OCI-LY3 (cell line): Measurements from ENCODE around the gene DMTF1.
"Not testable (repeated sequence)": the region's sequence is repeated elsewhere in the genome, so short reads cannot be mapped to it uniquely, and the experiment has no call there.

Source experiments
- H2AFZ ChIP-seq: fragments of 200-600, 300-600 bp; shearing (Covaris generic); 2 replicates; pipeline ENCODE4 v1.6.0; 2014; ENCODE audit warnings: antibody characterized with exemption, low read depth, low read length
- H3K27ac ChIP-seq: fragments of 200-600, 300-600 bp; sonication (generic); 2 replicates; pipeline ENCODE4 v1.5.1; 2014; ENCODE audit warnings: mild to moderate bottlenecking, low read length, moderate library complexity, mixed read lengths
- H3K27me3 ChIP-seq: fragments of 200-600, 300-600 bp; sonication (generic); 2 replicates; pipeline ENCODE4 v1.6.1; 2014; ENCODE audit warnings: low read depth, low read length, mixed read lengths
- H3K36me3 ChIP-seq: fragments of 200-600, 300-600 bp; sonication (generic); replicated peaks from 2 replicates; pipeline ENCODE3; 2014; ENCODE audit warnings: low read depth, low read length, mixed read lengths
- H3K4me1 ChIP-seq: fragments of 300-600, 200-600 bp; sonication (generic); 2 replicates; pipeline ENCODE4 v1.6.1; 2014; ENCODE audit warnings: low read length, mixed read lengths
- H3K4me2 ChIP-seq: fragments of 200-600, 300-600 bp; sonication (generic); 2 replicates; pipeline ENCODE4 v1.6.1; 2014; ENCODE audit warnings: low read length, mixed read lengths
- H3K4me3 ChIP-seq: fragments of 300-600, 200-600 bp; sonication (generic); 2 replicates; pipeline ENCODE4 v1.5.1; 2014; ENCODE audit warnings: antibody characterized with exemption, mild to moderate bottlenecking, low read length, moderate library complexity
- H3K79me2 ChIP-seq: fragments of 300-600, 200-600 bp; shearing (Covaris generic); 2 replicates; pipeline ENCODE4 v1.6.1; 2014; ENCODE audit warnings: mild to moderate bottlenecking, low read length, mixed read lengths
- H3K9ac ChIP-seq: fragments of 300-600, 200-600 bp; shearing (Covaris generic); 2 replicates; pipeline ENCODE4 v1.6.0; 2014; ENCODE audit warnings: mild to moderate bottlenecking, low read length, moderate library complexity
- H3K9me3 ChIP-seq: fragments of 200-600, 300-600 bp; shearing (Covaris generic); 2 replicates; pipeline ENCODE4 v1.6.1; 2014; ENCODE audit warnings: low read length, mixed read lengths; ENCODE audit not compliant: insufficient read depth
- H4K20me1 ChIP-seq: fragments of 200-600, 300-600 bp; sonication (generic); 2 replicates; pipeline ENCODE4 v1.6.1; 2016; ENCODE audit warnings: low read length, mixed read lengths; ENCODE audit not compliant: insufficient read depth
- CTCF ChIP-seq: fragments of 200-600, 300-600 bp; sonication (generic); IDR thresholded peaks from 2 replicates; pipeline ENCODE4 v1.5.1; 2014; ENCODE audit warnings: antibody characterized with exemption, low read length, low read depth
- EZH2phosphoT487 ChIP-seq: fragments of 200-600 bp; shearing (Covaris generic); IDR thresholded peaks from 2 replicates; pipeline ENCODE4 v1.6.1; 2018; ENCODE audit warnings: antibody characterized with exemption, mixed run types, low read depth

The DMTF1 gene

DNA sequence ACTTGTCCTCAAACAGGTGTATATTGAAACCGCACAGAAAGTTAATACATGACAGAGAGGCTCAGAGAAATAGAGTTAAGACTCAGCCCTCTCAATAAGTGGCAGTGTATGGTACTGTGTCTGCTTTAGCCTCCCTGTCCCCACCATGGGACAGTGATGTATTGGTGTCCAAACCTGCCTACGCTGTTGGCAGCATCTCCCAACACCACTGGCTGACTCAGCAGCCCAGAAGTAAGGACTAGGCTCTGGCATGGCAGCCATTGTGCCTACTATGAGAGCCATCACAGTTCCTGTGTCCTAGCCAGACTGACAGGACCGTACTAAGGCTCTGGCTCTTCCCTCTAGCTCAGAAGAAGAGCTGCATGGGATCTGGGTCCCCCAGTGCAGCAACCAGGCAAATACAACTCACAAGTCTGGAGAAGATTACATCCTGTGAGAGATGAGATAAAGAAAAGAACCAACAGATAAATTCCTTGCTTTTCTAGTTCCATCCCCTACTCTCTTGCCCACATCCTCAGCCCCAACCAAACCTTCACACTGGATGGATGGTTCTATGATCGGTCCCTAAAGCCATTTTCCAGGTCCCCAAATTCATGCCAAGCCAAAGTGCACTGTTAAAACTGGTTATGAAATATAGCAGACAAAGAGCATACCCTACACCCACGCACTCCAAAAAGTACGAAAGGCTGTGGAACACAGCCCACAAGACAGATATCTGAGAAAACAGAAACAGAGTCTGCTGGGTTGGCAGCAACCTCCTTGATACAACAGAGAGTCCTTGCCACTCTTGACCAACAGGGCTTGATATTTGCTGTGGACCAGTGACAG lies 44.1 kb upstream of the DMTF1 start:
- no peaks in the 10 kb centered on the region for H3K4me1 ChIP-seq
- H3K27me3 ChIP-seq: no peaks in the 10 kb centered on the region
- H3K36me3 ChIP-seq: no peaks in the 10 kb centered on the region
- H3K4me2 ChIP-seq: no peak overlapping the region
- no peaks in the 10 kb centered on the region for H4K20me1 ChIP-seq
- H2AFZ ChIP-seq: no peak overlapping the region
- H3K27ac ChIP-seq: no peak overlapping the region
- no peak overlapping the region for H3K4me3 ChIP-seq
- no peaks in the 10 kb centered on the region for H3K79me2 ChIP-seq
- no peaks in the 10 kb centered on the region for H3K9me3 ChIP-seq
- H3K9ac ChIP-seq: no peak overlapping the region
- TF ChIP-seq EZH2phosphoT487: no peak
- no peak for TF ChIP-seq CTCF

DNA sequence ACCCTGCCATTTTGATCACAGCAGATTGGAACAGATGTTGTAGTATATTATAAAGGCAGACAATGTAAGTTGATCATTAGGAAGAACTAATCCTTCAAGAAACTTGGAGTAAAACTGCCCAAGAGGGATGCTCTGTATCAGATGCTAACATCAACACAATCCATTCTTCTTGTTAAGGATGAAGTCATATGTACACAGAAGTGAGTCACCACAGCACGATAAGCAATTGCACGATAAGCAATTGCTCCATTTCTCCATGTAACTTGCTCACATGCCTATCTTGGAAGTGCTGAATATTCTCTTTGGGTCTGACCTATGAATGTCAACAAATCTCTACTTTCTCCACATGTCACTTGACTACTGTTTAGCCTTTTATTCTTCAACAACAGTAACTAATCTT lies 41.5 kb upstream of the DMTF1 start:
- Histone ChIP-seq H3K36me3 (no peaks in the 10 kb centered on the region), H3K4me1 (peaks cover 2% of the 10 kb centered on the region), H3K4me3 (no peak overlapping the region), H3K4me2 (no peak overlapping the region), H3K27me3 (no peaks in the 10 kb centered on the region), H3K79me2 (no peaks in the 10 kb centered on the region), H3K27ac (no peak overlapping the region), H4K20me1 (no peaks in the 10 kb centered on the region), H3K9ac (no peak overlapping the region), H2AFZ (no peak overlapping the region), H3K9me3 (no peaks in the 10 kb centered on the region)
- TF ChIP-seq EZH2phosphoT487 (no peak), CTCF (no peak)

- H3K4me2 ChIP-seq: no peak overlapping the region
- H3K27ac ChIP-seq: no peak overlapping the region
- H2AFZ ChIP-seq: no peak overlapping the region
- H3K9me3 ChIP-seq: no peaks in the 10 kb centered on the region
- H3K4me3 ChIP-seq: no peak overlapping the region
- H3K36me3 ChIP-seq: no peaks in the 10 kb centered on the region
- H3K9ac ChIP-seq: no peak overlapping the region
- no peaks in the 10 kb centered on the region for H3K27me3 ChIP-seq
- TF ChIP-seq CTCF (no peak), EZH2phosphoT487 (no peak)
- H4K20me1 ChIP-seq: no peaks in the 10 kb centered on the region
- peaks cover 13% of the 10 kb centered on the region for H3K4me1 ChIP-seq
- H3K79me2 ChIP-seq: no peaks in the 10 kb centered on the region
Measured at GRCh38 chr7:87111877-87112276, 40.4 kb upstream of the DMTF1 start.

- no peak overlapping the region for H3K27ac ChIP-seq
- H3K4me2 ChIP-seq: no peak overlapping the region
- no peaks in the 10 kb centered on the region for H3K36me3 ChIP-seq
- H3K4me3 ChIP-seq: no peak overlapping the region
- no peaks in the 10 kb centered on the region for H3K27me3 ChIP-seq
- H3K4me1 ChIP-seq: peaks cover 13% of the 10 kb centered on the region
- H4K20me1 ChIP-seq: no peaks in the 10 kb centered on the region
- no peaks in the 10 kb centered on the region for H3K9me3 ChIP-seq
- H3K79me2 ChIP-seq: no peaks in the 10 kb centered on the region
- no peak overlapping the region for H3K9ac ChIP-seq
- no peak overlapping the region for H2AFZ ChIP-seq
- TF ChIP-seq CTCF: no peak
- TF ChIP-seq EZH2phosphoT487: no peak
Measured at GRCh38 chr7:87113077-87113476, 39.2 kb upstream of the DMTF1 start.

DNA sequence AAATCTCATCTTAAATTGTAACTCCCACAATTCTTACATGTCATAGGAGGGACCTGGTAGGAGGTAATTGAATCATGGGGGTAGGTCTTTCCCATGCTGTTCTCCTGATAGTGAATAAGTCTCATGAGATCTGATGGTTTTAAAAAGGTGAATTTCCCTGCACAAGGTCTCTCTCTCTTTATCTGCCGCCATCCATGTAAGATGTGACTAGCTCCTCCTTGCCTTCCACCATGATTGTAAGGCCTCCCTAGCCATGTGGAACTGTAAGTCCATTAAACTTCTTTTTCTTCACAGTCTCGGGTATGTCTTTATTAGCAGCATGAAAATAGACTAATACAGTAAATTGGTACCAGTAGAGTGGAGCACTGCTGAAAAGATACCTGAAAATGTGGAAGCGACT lies 38.3 kb upstream of the DMTF1 start:
- not testable (repeated sequence) for H3K4me2 ChIP-seq, H4K20me1 ChIP-seq, H3K79me2 ChIP-seq, H3K27me3 ChIP-seq, H3K9ac ChIP-seq, H3K4me3 ChIP-seq, H3K9me3 ChIP-seq, H3K36me3 ChIP-seq, H2AFZ ChIP-seq, H3K27ac ChIP-seq
- peaks cover 13% of the 10 kb centered on the region for H3K4me1 ChIP-seq

- peaks cover 13% of the 10 kb centered on the region for H3K4me1 ChIP-seq
- not testable (repeated sequence) for H4K20me1 ChIP-seq, H3K27me3 ChIP-seq, H3K4me2 ChIP-seq, H3K4me3 ChIP-seq, H2AFZ ChIP-seq, H3K27ac ChIP-seq, H3K9ac ChIP-seq, H3K36me3 ChIP-seq, H3K79me2 ChIP-seq, H3K9me3 ChIP-seq
Measured at GRCh38 chr7:87115772-87116171, 36.5 kb upstream of the DMTF1 start.
